ENCODE results near the gene KIF3A. TPM values are rescaled to one million over a fixed set of nuclear protein-coding genes. Genes with fewer than 3 reads are reported as not detected.

Gene KIF3A
- total RNA-seq, 1 experiment from 2014 or later = 12.7 TPM

- DNase-seq (ENCODE audit: low read depth, low spot score) (no peak), ATAC-seq (no peak)
- no TSS peak for BruUV-seq (replicated peaks)
- H3K4me2 ChIP-seq (ENCODE audit: low read length) = no peak overlapping the region
- no peak overlapping the region for H2AFZ ChIP-seq (ENCODE audit: low read depth, low read length, poor library complexity, severe bottlenecking)
- RAD21 ChIA-PET (ENCODE audit: low non-redundant PET in 1 of 2, low total read pairs in 2 of 2, uncharacterized antibody in 2 of 2, unreplicated experiment in 2 of 2) = no interaction called here
- no peaks in the 10 kb centered on the region for H3K9me2 ChIP-seq (ENCODE audit: insufficient read depth)
- H3K27me3 ChIP-seq (ENCODE audit: insufficient read depth, low read length) = no peaks in the 10 kb centered on the region
- peaks cover 8 to 14% of the 10 kb centered on the region in 2 experiments; a peak in 3 of 4 replicates for H3K4me1 ChIP-seq (ENCODE audit: control insufficient read depth in 1 of 2, insufficient read depth in 2 of 2, low read length in 2 of 2)
- H4K20me1 ChIP-seq (ENCODE audit: insufficient read depth) = no peaks in the 10 kb centered on the region
- no peak overlapping the region for H3K4me3 ChIP-seq (replicated peaks in 1 of 2; ENCODE audit: low read depth in 1 of 2, low read length in 2 of 2)
- intact Hi-C loops (cut with micrococcal nuclease) = no loop called here
- H3K36me3 ChIP-seq (ENCODE audit: control insufficient read depth in 1 of 2, insufficient read depth in 2 of 2, low read length in 2 of 2) = no peaks in the 10 kb centered on the region
- H3K79me2 ChIP-seq (ENCODE audit: insufficient read depth, low read length) = no peaks in the 10 kb centered on the region
- POLR2A ChIA-PET = no interaction called here
- no peaks in the 10 kb centered on the region for H3K9me3 ChIP-seq (ENCODE audit: control insufficient read depth in 1 of 2, insufficient read depth in 1 of 2, low read depth in 1 of 2, low read length in 2 of 2)
- CTCF ChIA-PET = no interaction called here
- no peak for TF ChIP-seq ZFX (IDR thresholded peaks at IDR 0.05)
- no peak overlapping the region for H3K9ac ChIP-seq (ENCODE audit: low read length)
- no peak overlapping the region for H3K27ac ChIP-seq (ENCODE audit: low read depth, low read length)
These were observed 12.2 kb upstream of the KIF3A start for GRCh38 chr5:132749506-132749905.

GRCh38 chr5:132748522-132749000, 11.2 kb upstream of the KIF3A start:
- H3K4me1 ChIP-seq (ENCODE audit: control insufficient read depth in 1 of 2, insufficient read depth in 2 of 2, low read length in 2 of 2) = peaks cover 8 to 14% of the 10 kb centered on the region in 2 experiments; a peak in 3 of 4 replicates
- ChIA-PET POLR2A (interaction anchor here (0.5 kb wide), 1 partner anchor 8 kb away, joined by 4 read pairs; no protein-coding TSS in a partner anchor), RAD21 (ENCODE audit: low non-redundant PET in 1 of 2, low total read pairs in 2 of 2, uncharacterized antibody in 2 of 2, unreplicated experiment in 2 of 2) (no interaction called here), CTCF (interaction anchor here (1.0 kb wide), 1 partner anchor 72 kb away, joined by 5 read pairs; no protein-coding TSS in a partner anchor)
- no peak overlapping the region for H3K4me3 ChIP-seq (replicated peaks in 1 of 2; ENCODE audit: low read depth in 1 of 2, low read length in 2 of 2)
- no peaks in the 10 kb centered on the region for H3K36me3 ChIP-seq (ENCODE audit: control insufficient read depth in 1 of 2, insufficient read depth in 2 of 2, low read length in 2 of 2)
- H3K4me2 ChIP-seq (ENCODE audit: low read length) = no peak overlapping the region
- no peak overlapping the region for H3K9ac ChIP-seq (ENCODE audit: low read length)
- H2AFZ ChIP-seq (ENCODE audit: low read depth, low read length, poor library complexity, severe bottlenecking) = no peak overlapping the region
- ATAC-seq (no peak), DNase-seq (ENCODE audit: low read depth, low spot score) (no peak)
- no peaks in the 10 kb centered on the region for H3K79me2 ChIP-seq (ENCODE audit: insufficient read depth, low read length)
- H3K9me3 ChIP-seq (ENCODE audit: control insufficient read depth in 1 of 2, insufficient read depth in 1 of 2, low read depth in 1 of 2, low read length in 2 of 2) = no peaks in the 10 kb centered on the region
- intact Hi-C loops (cut with micrococcal nuclease) = no loop called here
- no peaks in the 10 kb centered on the region for H4K20me1 ChIP-seq (ENCODE audit: insufficient read depth)
- TSS peak; percentile 32 for BruUV-seq (replicated peaks)
- TF ChIP-seq ZNF274 (IDR thresholded peaks at IDR 0.05; ENCODE audit: low read depth, low read length) (no peak), RAD21 (IDR thresholded peaks at IDR 0.05; ENCODE audit: low read depth) (no peak), JUND (IDR thresholded peaks at IDR 0.05) (no peak), POLR2AphosphoS5 (IDR thresholded peaks at IDR 0.05; ENCODE audit: low read depth, low read length) (no peak), SRF (IDR thresholded peaks at IDR 0.05; ENCODE audit: low read depth) (no peak), YY1 (IDR thresholded peaks at IDR 0.05; ENCODE audit: extremely low read depth, insufficient replicate concordance, low read depth, low read length) (no peak), CTCF (IDR thresholded peaks at IDR 0.05 in 2 of 3, conservative IDR thresholded peaks at IDR 0.05 in 1 of 3; ENCODE audit: borderline replicate concordance in 1 of 3, insufficient read depth in 1 of 3, low read depth in 2 of 3, low read length in 2 of 3) (no peak), CEBPB (IDR thresholded peaks at IDR 0.05; ENCODE audit: low read depth) (no peak), REST (IDR thresholded peaks at IDR 0.05; ENCODE audit: low read depth) (no peak), CBX3 (IDR thresholded peaks at IDR 0.05; ENCODE audit: low read depth) (no peak), ELF1 (IDR thresholded peaks at IDR 0.05; ENCODE audit: borderline replicate concordance, low read depth) (no peak), EGR1 (IDR thresholded peaks at IDR 0.05; ENCODE audit: low read depth) (no peak), EZH2 (IDR thresholded peaks at IDR 0.05) (no peak), TCF7L2 (IDR thresholded peaks at IDR 0.05; ENCODE audit: borderline replicate concordance, extremely low read depth, insufficient read depth, insufficient read length) (no peak), SIN3A (IDR thresholded peaks at IDR 0.05; ENCODE audit: low read depth) (no peak), ATF3 (IDR thresholded peaks at IDR 0.05) (no peak)
- no peaks in the 10 kb centered on the region for H3K27me3 ChIP-seq (ENCODE audit: insufficient read depth, low read length)
- no peaks in the 10 kb centered on the region for H3K9me2 ChIP-seq (ENCODE audit: insufficient read depth)
- H3K27ac ChIP-seq (ENCODE audit: low read depth, low read length) = no peak overlapping the region
